CD4-positive, alpha-beta T cell treated with Interleukin-6 at 100 ng/mL for 8 hours (primary cell): ENCODE data around the gene CDKAL1.

Experiments used
- DNase-seq: peaks from one replicate; pipeline ENCODE4 v3.0.0-alpha.2; 2020; ENCODE audit warnings: mixed read lengths, low spot score

Gene CDKAL1

DNA sequence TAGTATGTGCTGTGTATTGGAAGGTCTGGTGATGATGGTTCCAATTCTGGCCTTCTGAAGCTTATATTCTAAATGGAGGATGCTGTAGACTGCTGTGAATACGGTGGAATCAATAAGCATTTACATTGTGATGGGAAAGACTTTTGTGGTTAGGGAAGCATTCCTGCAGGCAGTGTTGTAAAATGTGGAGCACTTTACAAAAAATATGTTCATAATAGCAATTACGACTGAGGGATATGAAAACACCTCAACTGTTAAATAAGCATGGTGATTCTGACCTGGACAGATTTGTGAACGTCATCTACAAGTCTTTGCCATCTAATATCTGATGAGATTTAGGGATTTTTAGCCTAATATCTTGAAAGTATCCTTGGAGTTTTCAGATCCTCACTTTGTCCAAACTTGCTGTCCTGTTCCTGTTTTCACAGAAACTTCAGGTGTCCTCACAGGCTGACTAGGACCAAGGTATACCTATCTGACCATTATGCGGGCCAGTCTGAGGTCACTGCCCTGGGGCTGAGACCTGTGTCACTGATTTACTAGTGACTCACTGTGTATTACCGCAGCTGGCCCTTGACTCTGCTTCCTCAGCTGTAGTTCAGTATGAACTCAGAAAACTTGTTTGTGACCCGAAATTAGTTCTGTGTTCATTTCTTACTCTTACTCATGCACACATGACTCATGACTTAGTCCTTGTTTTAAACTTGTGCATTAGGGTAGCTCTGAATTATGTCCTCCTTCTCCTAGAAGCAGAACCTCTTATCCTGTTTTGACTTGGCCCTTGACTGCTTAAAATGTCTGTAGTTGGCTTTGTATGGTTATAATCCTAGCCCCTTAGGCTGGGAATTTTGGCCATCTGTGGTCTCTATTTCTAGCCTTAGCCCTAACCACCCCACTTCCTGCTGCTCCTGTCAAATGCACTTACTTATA is 343.0 kb downstream of the CDKAL1 start:
- DNase-seq, result no peak

GRCh38 chr6:20879121-20879520 is 344.9 kb downstream of the CDKAL1 start:
- DNase-seq, result no peak

DNA sequence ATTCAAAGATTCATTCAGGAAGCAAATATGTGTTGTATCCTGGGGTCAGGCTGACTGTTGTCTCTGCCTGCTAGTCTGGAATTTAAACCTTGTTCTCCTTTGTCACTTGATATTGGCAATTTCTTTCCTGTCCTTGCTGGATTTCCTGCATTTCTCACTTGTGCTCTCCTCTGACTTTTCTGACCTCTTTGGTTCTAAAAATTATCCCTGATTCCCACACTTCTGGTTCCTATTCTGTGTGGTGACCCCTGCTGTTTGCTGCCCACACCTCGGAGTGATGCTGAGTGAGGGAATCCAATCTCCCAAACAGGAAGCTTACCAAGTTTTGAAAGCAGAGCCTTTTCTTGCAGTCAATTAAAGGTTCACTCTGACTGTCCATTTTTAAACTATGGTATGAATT is 345.3 kb downstream of the CDKAL1 start:
- DNase-seq, result no peak

DNA sequence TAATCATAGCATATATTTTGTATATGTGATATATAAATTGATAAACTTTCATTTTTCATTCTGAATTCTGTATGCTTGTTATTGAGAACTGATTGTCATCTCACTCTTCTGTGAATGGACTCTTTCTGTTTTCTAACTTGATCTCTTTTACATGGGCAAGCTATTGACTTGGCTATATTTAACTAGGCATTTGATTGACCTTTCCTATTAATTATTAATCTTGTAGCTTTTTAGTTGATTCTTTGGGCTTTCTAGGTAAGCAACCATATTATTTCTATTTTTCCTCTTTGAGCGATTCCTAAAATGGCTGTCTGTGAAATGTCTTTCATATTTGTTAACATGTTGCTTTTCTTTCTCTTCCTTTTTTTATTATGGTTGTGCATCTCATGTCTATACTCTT is 347.1 kb downstream of the CDKAL1 start:
- DNase-seq, result no peak

DNA sequence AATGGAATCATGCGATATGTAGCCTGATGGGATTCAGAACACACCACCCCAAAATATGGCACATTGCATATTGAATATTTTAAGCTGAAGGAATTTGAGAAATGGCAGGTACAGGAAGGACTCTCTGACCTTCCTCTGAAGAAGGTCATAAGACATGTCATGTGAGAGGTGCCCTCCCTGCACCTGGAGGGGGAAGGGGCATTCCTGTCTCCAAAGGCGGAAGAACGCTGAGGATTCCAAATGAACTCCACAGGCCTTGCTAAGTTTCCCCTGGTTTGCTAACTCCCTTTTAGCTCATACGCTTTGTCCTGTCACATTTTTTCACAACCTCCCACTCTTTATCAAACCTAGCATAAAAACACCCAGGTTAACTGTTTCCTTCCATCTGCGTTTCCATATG is 347.8 kb downstream of the CDKAL1 start:
- no peak for DNase-seq

DNA sequence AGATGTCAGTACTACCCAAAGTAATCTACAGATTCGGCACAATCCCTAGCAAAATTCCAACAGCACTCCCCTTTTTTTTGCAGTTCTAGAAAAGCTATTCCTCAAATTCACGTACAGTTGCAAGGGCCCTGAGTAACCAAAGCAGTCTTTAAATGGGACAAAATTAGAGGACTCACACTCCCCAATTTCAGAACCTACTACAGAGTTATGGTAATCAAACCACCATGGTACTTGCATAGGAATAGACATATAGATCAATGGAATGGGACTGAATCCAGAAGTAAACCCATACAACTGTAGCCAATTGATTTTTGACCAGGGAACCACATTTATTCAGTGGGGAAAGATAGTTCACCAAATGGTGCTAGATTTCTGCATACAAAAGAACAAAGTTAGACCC is 350.8 kb downstream of the CDKAL1 start:
- DNase-seq, result no peak

GRCh38 chr6:20891161-20891560 is 356.9 kb downstream of the CDKAL1 start:
- no peak for DNase-seq

- no peak for DNase-seq
Measured at GRCh38 chr6:20892365-20892764, 358.1 kb downstream of the CDKAL1 start.

- DNase-seq, result no peak
Measured at GRCh38 chr6:20893412-20893811, 359.2 kb downstream of the CDKAL1 start.

- no peak for DNase-seq
Measured at GRCh38 chr6:20900389-20901160, 366.3 kb downstream of the CDKAL1 start.

- DNase-seq, result no peak
Measured at GRCh38 chr6:20905377-20905776, 371.1 kb downstream of the CDKAL1 start.

GRCh38 chr6:20906945-20907344 is 372.7 kb downstream of the CDKAL1 start:
- no peak for DNase-seq

- DNase-seq, result no peak
Measured at GRCh38 chr6:20907486-20908071, 373.3 kb downstream of the CDKAL1 start.

DNA sequence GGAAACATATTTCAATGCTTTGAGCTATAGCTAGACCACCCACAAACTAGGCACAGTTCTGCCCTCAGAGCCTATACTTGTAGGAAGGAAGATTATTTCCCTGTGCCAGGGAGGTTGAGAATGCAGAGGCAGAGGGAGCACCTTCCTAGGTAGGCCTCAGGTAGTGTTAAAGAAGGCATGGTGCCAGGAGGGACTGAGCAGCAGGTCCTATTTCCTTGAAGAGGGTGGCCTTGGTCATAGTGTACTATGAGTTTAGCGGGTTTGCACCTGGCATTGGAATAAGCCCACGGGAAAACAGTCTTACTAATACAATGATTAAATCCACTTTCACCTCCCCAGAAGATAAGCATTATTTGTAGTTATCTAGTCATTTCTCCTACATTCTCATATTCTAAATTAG is 375.4 kb downstream of the CDKAL1 start:
- DNase-seq, result no peak

GRCh38 chr6:20911712-20912111 is 377.5 kb downstream of the CDKAL1 start:
- no peak for DNase-seq

DNA sequence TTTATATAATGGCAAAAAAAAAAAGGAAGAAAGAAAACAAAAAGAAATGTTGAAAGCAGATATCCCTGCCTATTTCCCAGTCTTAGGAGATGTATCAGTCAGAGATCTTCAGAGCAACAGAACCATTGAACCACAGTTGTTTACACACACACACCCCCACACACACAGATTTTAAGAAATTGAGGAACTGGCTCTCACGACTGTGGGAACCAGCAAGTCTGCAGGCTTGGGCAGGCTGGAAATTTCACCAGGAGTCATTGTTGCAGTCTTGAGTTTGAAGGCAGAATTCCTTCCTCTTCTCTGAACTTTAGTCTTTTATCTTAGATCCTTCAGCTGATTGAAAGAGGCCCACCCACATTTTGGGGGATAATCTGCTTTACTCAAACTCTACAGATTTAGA is 380.9 kb downstream of the CDKAL1 start:
- DNase-seq, result no peak

DNA sequence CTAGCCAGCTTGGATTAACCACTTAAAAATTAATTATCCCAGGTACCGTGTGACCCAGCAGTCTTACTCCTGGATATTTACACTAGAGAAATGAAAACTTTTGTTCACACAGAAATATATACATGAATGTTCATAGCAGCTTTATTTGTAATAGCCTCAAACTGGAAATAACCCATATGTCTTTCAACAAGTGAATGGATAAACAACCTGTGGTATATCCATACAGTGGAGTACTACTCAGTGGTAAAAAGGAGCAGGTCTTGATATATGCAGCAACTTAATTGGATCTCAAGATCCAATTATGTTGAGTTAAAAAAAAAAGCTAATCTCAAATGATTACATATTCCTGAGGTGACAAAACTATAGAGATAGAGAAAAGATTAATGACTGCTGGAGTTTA is 381.4 kb downstream of the CDKAL1 start:
- no peak for DNase-seq

GRCh38 chr6:20916086-20916485 is 381.8 kb downstream of the CDKAL1 start:
- no peak for DNase-seq

DNA sequence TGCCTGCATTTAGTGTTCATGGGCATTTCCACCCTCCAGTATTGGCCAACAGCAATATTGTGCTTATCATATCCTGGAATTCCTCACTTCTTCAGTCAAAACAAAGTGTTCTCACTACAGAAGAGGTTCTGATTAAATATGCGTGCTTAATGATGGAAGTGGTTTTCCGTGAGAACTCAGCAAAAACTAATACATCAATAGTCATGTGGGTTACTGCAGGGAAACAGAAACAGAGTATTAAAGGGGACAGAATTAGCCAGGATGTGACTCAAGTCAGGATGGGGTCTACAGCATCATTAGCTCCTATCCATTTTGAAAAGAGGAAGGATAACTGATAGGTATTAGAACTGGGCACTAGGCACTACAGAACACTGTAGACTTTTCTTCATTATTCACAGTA is 384.6 kb downstream of the CDKAL1 start:
- no peak for DNase-seq

- no peak for DNase-seq
Measured at GRCh38 chr6:20919677-20920385, 385.6 kb downstream of the CDKAL1 start.

- DNase-seq, result no peak
Measured at GRCh38 chr6:20921578-20921977, 387.3 kb downstream of the CDKAL1 start.

- DNase-seq, result no peak
Measured at GRCh38 chr6:20922743-20923142, 388.5 kb downstream of the CDKAL1 start.
